ENCODE data around the gene ARHGAP44.

DNA sequence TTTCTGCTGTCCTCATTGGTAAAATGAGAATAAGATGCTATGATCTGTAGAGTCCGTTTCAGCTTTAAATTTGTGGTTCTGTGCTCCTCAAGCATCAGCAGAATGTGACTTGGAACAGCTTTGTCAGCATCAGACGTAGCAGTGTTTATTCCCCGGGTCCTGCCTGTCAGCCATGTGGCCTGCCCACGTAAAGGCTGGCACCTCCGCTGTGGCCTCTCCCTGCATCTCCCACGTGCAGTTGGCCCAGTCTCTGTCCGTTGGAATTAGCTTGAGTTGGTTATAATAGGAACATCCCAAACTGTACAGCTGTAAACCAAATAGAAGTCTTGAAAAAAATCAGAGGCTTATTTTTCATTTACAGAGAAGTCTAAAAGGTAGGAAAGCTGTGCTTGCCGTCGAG lies 61.7 kb downstream of the ARHGAP44 start:
- TF ChIP-seq, protein P1, sequence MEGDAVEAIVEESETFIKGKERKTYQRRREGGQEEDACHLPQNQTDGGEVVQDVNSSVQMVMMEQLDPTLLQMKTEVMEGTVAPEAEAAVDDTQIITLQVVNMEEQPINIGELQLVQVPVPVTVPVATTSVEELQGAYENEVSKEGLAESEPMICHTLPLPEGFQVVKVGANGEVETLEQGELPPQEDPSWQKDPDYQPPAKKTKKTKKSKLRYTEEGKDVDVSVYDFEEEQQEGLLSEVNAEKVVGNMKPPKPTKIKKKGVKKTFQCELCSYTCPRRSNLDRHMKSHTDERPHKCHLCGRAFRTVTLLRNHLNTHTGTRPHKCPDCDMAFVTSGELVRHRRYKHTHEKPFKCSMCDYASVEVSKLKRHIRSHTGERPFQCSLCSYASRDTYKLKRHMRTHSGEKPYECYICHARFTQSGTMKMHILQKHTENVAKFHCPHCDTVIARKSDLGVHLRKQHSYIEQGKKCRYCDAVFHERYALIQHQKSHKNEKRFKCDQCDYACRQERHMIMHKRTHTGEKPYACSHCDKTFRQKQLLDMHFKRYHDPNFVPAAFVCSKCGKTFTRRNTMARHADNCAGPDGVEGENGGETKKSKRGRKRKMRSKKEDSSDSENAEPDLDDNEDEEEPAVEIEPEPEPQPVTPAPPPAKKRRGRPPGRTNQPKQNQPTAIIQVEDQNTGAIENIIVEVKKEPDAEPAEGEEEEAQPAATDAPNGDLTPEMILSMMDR (conservative IDR thresholded peaks at IDR 0.05; ENCODE audit: low read depth, low read length) = no peak
- TF ChIP-seq EZH2 (IDR thresholded peaks at IDR 0.05; ENCODE audit: low read length, unreplicated experiment) = no peak
